ENCODE data around the gene KRTAP1-4. TPM values are rescaled to one million over a fixed set of nuclear protein-coding genes. Genes with fewer than 3 reads are reported as not detected.
"Not testable (repeated sequence)": the region's sequence is repeated elsewhere in the genome, so short reads cannot be mapped to it uniquely, and the experiment has no call there.

The KRTAP1-4 gene
- total RNA-seq, 1 experiment from 2014 or later: not detected

DNA sequence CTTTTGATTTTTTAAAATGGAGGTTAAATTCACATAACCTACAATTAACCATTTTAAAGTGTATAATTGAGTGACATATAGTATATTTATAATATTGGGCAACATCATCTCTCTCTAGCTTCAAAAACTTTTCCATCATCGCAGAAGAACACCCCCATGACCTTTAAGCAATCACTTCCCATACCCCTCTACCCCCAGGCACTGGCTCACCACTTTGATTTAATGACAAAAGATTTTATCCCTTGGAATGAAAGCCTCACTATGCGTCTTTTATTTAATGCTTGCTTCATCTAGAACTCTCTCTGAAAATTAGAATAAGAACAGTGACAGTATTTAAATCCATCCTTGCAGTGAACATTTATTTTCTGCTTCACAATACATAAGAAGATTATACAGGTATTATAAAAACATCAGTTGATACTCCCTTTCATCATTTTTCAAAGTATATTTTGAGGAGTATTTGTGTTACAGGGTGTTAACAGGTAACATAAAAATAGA is 7.9 kb upstream of the KRTAP1-4 start:
- Histone ChIP-seq H3K4me1 (ENCODE audit: insufficient read depth, low read length, poor library complexity, severe bottlenecking) (no peaks in the 10 kb centered on the region), H3K9me3 (ENCODE audit: low read depth, low read length, poor library complexity, severe bottlenecking) (no peaks in the 10 kb centered on the region), H3K27ac (ENCODE audit: low read depth, low read length, poor library complexity, severe bottlenecking) (no peak overlapping the region), H3K4me3 (ENCODE audit: low read depth, low read length, poor library complexity, severe bottlenecking) (no peak overlapping the region), H3K36me3 (ENCODE audit: insufficient read depth, low read length, poor library complexity, severe bottlenecking) (no peaks in the 10 kb centered on the region), H3K27me3 (replicated peaks; ENCODE audit: insufficient read depth, low read depth, low read length, poor library complexity) (no peaks in the 10 kb centered on the region)
- DNase-seq (ENCODE audit: low spot score): no peak
- ChIA-PET CTCF (no interaction called here), POLR2A (ENCODE audit: low non-redundant PET) (no interaction called here)
- no TSS peak for BruUV-seq (replicated peaks)
- intact Hi-C loops (cut with micrococcal nuclease; ENCODE audit: unreplicated experiment): no loop called here
- TF ChIP-seq EZH2 (IDR thresholded peaks at IDR 0.05; ENCODE audit: borderline replicate concordance, low read depth, low read length, poor library complexity, severe bottlenecking): no peak
- TF ChIP-seq, protein P1, sequence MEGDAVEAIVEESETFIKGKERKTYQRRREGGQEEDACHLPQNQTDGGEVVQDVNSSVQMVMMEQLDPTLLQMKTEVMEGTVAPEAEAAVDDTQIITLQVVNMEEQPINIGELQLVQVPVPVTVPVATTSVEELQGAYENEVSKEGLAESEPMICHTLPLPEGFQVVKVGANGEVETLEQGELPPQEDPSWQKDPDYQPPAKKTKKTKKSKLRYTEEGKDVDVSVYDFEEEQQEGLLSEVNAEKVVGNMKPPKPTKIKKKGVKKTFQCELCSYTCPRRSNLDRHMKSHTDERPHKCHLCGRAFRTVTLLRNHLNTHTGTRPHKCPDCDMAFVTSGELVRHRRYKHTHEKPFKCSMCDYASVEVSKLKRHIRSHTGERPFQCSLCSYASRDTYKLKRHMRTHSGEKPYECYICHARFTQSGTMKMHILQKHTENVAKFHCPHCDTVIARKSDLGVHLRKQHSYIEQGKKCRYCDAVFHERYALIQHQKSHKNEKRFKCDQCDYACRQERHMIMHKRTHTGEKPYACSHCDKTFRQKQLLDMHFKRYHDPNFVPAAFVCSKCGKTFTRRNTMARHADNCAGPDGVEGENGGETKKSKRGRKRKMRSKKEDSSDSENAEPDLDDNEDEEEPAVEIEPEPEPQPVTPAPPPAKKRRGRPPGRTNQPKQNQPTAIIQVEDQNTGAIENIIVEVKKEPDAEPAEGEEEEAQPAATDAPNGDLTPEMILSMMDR (conservative IDR thresholded peaks at IDR 0.05; ENCODE audit: low read depth, low read length): no peak

DNA sequence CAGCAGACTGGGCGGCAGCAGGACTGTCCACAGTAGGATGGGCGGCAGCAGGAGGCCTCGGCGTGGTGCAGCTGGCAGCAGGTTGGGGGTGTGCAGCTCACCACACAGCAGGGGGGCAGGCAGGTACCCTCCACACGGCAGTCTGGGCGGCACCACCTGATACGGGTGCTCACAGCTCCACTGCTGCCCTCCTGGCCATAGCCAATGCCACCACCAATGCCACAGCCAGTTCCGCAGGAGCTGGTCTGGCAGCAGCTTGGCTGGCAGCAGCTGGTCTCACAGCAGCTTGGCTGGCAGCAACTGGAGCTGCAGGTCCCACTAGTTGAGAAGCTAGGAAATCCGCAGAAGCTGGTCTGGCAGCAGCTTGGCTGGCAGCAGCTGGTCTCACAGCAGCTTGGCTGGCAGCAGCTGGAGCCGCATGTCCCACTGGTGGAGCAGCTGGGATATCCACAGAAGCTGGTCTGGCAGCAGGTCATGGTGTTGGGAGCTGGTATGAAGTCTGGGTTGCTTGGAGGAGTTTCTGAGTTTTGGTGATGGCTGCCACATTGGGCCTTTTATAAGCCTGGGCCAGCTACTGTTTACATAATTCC is 4.4 kb upstream of the KRTAP1-4 start, which contains the start of gene KRTAP1-3:
Gene KRTAP1-3, minus strand, starts transcription at position 529 of the 590 bp plus-strand sequence. Its CDS starts 53 bp downstream, at position 476.
- CTCF ChIA-PET; intact Hi-C loops (cut with micrococcal nuclease; ENCODE audit: unreplicated experiment); H3K4me3 ChIP-seq (ENCODE audit: low read depth, low read length, poor library complexity, severe bottlenecking); DNase-seq (ENCODE audit: low spot score); H3K36me3 ChIP-seq (ENCODE audit: insufficient read depth, low read length, poor library complexity, severe bottlenecking); H3K4me1 ChIP-seq (ENCODE audit: insufficient read depth, low read length, poor library complexity, severe bottlenecking); H3K27me3 ChIP-seq (replicated peaks; ENCODE audit: insufficient read depth, low read depth, low read length, poor library complexity); BruUV-seq (replicated peaks); H3K27ac ChIP-seq (ENCODE audit: low read depth, low read length, poor library complexity, severe bottlenecking); H3K9me3 ChIP-seq (ENCODE audit: low read depth, low read length, poor library complexity, severe bottlenecking): not testable (repeated sequence)
- POLR2A ChIA-PET (ENCODE audit: low non-redundant PET): interaction anchor here (0.6 kb wide), 1 partner anchor 15 kb away, joined by 3 read pairs; no protein-coding TSS in a partner anchor

DNA sequence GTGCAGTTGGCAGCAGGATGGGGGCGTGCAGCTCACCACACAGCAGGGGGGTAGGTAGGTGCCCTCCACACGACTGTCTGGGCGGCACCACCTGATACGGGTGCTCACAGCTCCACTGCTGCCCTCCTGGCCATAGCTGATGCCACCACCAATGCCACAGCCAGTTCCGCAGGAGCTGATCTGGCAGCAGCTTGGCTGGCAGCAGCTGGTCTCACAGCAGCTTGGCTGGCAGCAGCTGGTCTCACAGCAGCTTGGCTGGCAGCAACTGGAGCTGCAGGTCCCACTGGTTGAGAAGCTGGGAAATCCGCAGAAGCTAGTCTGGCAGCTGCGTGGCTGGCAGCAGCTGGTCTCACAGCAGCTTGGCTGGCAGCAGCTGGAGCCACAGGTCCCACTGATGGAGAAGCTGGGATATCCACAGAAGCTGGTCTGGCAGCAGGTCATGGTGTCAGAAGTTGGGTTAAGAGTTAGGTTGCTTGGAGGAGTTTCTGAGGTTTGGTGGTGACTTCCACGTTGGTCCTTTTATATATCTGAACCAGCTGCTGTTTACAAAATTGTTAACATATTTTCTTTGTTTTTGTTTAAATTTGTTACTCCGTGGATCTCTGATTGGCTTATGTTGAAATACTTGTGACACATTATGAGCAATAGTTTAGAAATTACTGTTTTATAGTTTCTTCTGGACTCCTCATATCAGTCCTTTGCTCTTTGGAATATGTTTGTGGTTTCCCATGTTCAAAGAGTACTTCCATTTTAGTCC is 3.1 kb downstream of the KRTAP1-4 start, which contains the start of gene KRTAP1-5:
Gene KRTAP1-5, minus strand, starts transcription at position 494 of the 757 bp plus-strand sequence. Its CDS starts 53 bp downstream, at position 441.
- intact Hi-C loops (cut with micrococcal nuclease; ENCODE audit: unreplicated experiment): no loop called here
- no TSS peak for BruUV-seq (replicated peaks)

More for the DNA sequence above, 3.1 kb downstream of the KRTAP1-4 start, which contains the start of gene KRTAP1-5:
- TF ChIP-seq, protein P1 (conservative IDR thresholded peaks at IDR 0.05; ENCODE audit: low read depth, low read length): no peak
- no peak for TF ChIP-seq EZH2 (IDR thresholded peaks at IDR 0.05; ENCODE audit: borderline replicate concordance, low read depth, low read length, poor library complexity, severe bottlenecking)
- DNase-seq (ENCODE audit: low spot score): no peak
- ChIA-PET POLR2A (ENCODE audit: low non-redundant PET) (no interaction called here), CTCF (no interaction called here)
- no peak within 1 kb of the TSS for H3K27ac ChIP-seq (ENCODE audit: low read depth, low read length, poor library complexity, severe bottlenecking)
- H3K27me3 ChIP-seq (replicated peaks; ENCODE audit: insufficient read depth, low read depth, low read length, poor library complexity): no peaks in the 10 kb centered on the region
- no peak within 1 kb of the TSS for H3K4me3 ChIP-seq (ENCODE audit: low read depth, low read length, poor library complexity, severe bottlenecking)
- H3K4me1 ChIP-seq (ENCODE audit: insufficient read depth, low read length, poor library complexity, severe bottlenecking): no peaks in the 10 kb centered on the region
- no peaks in the 10 kb centered on the region for H3K36me3 ChIP-seq (ENCODE audit: insufficient read depth, low read length, poor library complexity, severe bottlenecking)
- H3K9me3 ChIP-seq (ENCODE audit: low read depth, low read length, poor library complexity, severe bottlenecking): no peaks in the 10 kb centered on the region
